ENCODE data around the gene SEMA4D. TPM values are rescaled to one million over a fixed set of nuclear protein-coding genes. Genes with fewer than 3 reads are reported as not detected.

SEMA4D gene
- polyA plus RNA-seq, 4 donors: 39.2 to 66.9 (median 45.5) TPM

- no peak for DNase-seq (ENCODE audit: low read depth in 4 of 4, low spot score in 2 of 4)
Measured at GRCh38 chr9:89529243-89530035, 31.5 kb upstream of the SEMA4D start.

GRCh38 chr9:89528540-89528939 is 30.6 kb upstream of the SEMA4D start:
- DNase-seq (ENCODE audit: low read depth in 4 of 4, low spot score in 2 of 4): no peak

GRCh38 chr9:89528131-89528530 is 30.2 kb upstream of the SEMA4D start:
- DNase-seq (ENCODE audit: low read depth in 4 of 4, low spot score in 2 of 4): no peak

- DNase-seq (ENCODE audit: low read depth in 4 of 4, low spot score in 2 of 4): no peak
Measured at GRCh38 chr9:89527084-89527483, 29.2 kb upstream of the SEMA4D start.

GRCh38 chr9:89526667-89527066 is 28.8 kb upstream of the SEMA4D start:
- no peak for DNase-seq (ENCODE audit: low read depth in 4 of 4, low spot score in 2 of 4)

- DNase-seq (ENCODE audit: low read depth in 4 of 4, low spot score in 2 of 4): no peak
Measured at GRCh38 chr9:89525446-89526374, 27.8 kb upstream of the SEMA4D start.

- no peak for DNase-seq (ENCODE audit: low read depth in 4 of 4, low spot score in 2 of 4)
Measured at GRCh38 chr9:89524963-89525362, 27.1 kb upstream of the SEMA4D start.

GRCh38 chr9:89523948-89524347 is 26.0 kb upstream of the SEMA4D start:
- DNase-seq (ENCODE audit: low read depth in 4 of 4, low spot score in 2 of 4): no peak

GRCh38 chr9:89522959-89523285 is 25.0 kb upstream of the SEMA4D start:
- DNase-seq (ENCODE audit: low read depth in 4 of 4, low spot score in 2 of 4): no peak

GRCh38 chr9:89522261-89522958 is 24.5 kb upstream of the SEMA4D start:
- no peak for DNase-seq (ENCODE audit: low read depth in 4 of 4, low spot score in 2 of 4)

- no peak for DNase-seq (ENCODE audit: low read depth in 4 of 4, low spot score in 2 of 4)
Measured at GRCh38 chr9:89519366-89519805, 21.5 kb upstream of the SEMA4D start.

GRCh38 chr9:89518466-89519365 is 20.8 kb upstream of the SEMA4D start:
- no peak for DNase-seq (ENCODE audit: low read depth in 4 of 4, low spot score in 2 of 4)

- DNase-seq (ENCODE audit: low read depth in 4 of 4, low spot score in 2 of 4): no peak
Measured at GRCh38 chr9:89515416-89515815, 17.5 kb upstream of the SEMA4D start.

GRCh38 chr9:89514956-89515355 is 17.0 kb upstream of the SEMA4D start:
- DNase-seq (ENCODE audit: low read depth in 4 of 4, low spot score in 2 of 4): no peak

- DNase-seq (ENCODE audit: low read depth in 4 of 4, low spot score in 2 of 4): no peak
Measured at GRCh38 chr9:89514337-89514736, 16.4 kb upstream of the SEMA4D start.

- DNase-seq (ENCODE audit: low read depth in 4 of 4, low spot score in 2 of 4): no peak
Measured at GRCh38 chr9:89513837-89514236, 15.9 kb upstream of the SEMA4D start.

GRCh38 chr9:89512382-89512781 is 14.5 kb upstream of the SEMA4D start:
- DNase-seq (ENCODE audit: low read depth in 4 of 4, low spot score in 2 of 4): no peak

GRCh38 chr9:89508951-89509615 is 11.2 kb upstream of the SEMA4D start:
- no peak for DNase-seq (ENCODE audit: low read depth in 4 of 4, low spot score in 2 of 4)

- DNase-seq (ENCODE audit: low read depth in 4 of 4, low spot score in 2 of 4): no peak
Measured at GRCh38 chr9:89505911-89506310, 8.0 kb upstream of the SEMA4D start.

- DNase-seq (ENCODE audit: low read depth in 4 of 4, low spot score in 2 of 4): no peak
Measured at GRCh38 chr9:89505048-89505447, 7.1 kb upstream of the SEMA4D start.

Measured in left renal cortex interstitium (tissue), 4 donors.